Memory B cell (primary cell): ENCODE data around the gene SLK.

ENCODE experiments used
- ATAC-seq: fragments of 150-1000 bp; cut with Tn5 transposase; 2 replicates; pipeline ENCODE4 v1.10.0; 2021; ENCODE audit warnings: low read depth, mild to moderate bottlenecking, moderate library complexity
- DNase-seq, 2 donors: peaks; one replicate each; pipeline ENCODE4 v3.0.0; 2022; ENCODE audit warnings: low spot score in 2 of 2
- H3K27ac Mint-ChIP-seq: one replicate; pipeline ENCODE4 v1.8.0; 2022; ENCODE audit warnings: mild to moderate bottlenecking, moderate library complexity, mixed read lengths
- H3K27me3 Mint-ChIP-seq: one replicate; pipeline ENCODE4 v1.8.0; 2022; ENCODE audit warnings: mixed read lengths
- H3K36me3 Mint-ChIP-seq: one replicate; pipeline ENCODE4 v1.8.0; 2022; ENCODE audit warnings: mild to moderate bottlenecking, mixed read lengths
- H3K4me1 Mint-ChIP-seq: one replicate; pipeline ENCODE4 v1.8.0; 2022; ENCODE audit warnings: mixed read lengths
- H3K4me3 Mint-ChIP-seq: one replicate; pipeline ENCODE4 v1.8.0; 2022; ENCODE audit warnings: mild to moderate bottlenecking, moderate library complexity, mixed read lengths
- H3K9me3 Mint-ChIP-seq: one replicate; pipeline ENCODE4 v1.8.0; 2022; ENCODE audit warnings: mixed read lengths

The SLK gene

DNA sequence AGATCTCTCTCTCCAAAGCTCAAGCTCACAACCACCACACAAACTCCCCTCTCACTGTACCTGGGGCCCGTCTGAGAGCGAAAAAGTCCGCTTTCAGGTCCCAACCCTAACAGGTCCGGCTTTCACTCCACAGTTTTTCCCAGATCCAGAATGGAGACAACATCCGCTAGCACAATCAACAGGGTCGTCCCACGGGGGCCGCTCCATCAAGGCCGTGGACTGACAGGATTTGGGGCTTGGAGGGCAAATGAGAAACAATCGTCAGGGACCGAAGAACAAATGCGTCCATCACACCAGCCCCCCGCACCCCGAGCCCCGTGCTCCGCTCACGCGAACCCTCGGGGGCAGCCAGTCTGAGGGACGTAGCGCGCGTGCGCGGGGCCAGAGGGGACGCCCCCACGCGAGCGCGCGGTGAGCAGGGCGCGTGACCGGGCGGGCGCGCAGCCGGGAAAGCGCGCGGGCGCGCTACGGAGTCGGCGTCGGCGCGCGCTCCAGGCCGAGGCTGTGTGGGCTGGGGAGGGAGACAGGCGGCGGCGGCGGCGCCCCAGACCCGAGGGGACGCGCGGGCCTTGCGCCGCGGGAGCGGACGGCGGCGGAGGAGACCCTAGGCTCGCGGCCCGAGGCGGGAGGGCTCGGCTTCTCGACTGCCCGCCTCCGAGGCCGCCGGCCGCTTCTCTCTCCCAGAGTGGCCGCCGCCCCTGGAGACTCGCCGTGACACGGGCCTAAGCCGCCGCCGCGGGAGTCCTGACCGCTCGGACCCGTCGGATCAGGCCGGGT, at the start of gene SLK:
SLK (plus strand) TSS at position 470 of the 777 bp plus-strand sequence. CDS start 606 bp downstream, outside the sequence.
- H3K36me3 Mint-ChIP-seq: no peaks in the 10 kb centered on the region
- DNase-seq (peak; percentile 86 to 89), ATAC-seq (peak; percentile 86)
- peak within 1 kb of the TSS; percentile 94 for H3K27ac Mint-ChIP-seq
- peak within 1 kb of the TSS; percentile 94 for H3K4me3 Mint-ChIP-seq
- H3K9me3 Mint-ChIP-seq: no peaks in the 10 kb centered on the region
- H3K4me1 Mint-ChIP-seq: peaks cover 22% of the 10 kb centered on the region
- no peaks in the 10 kb centered on the region for H3K27me3 Mint-ChIP-seq

DNA sequence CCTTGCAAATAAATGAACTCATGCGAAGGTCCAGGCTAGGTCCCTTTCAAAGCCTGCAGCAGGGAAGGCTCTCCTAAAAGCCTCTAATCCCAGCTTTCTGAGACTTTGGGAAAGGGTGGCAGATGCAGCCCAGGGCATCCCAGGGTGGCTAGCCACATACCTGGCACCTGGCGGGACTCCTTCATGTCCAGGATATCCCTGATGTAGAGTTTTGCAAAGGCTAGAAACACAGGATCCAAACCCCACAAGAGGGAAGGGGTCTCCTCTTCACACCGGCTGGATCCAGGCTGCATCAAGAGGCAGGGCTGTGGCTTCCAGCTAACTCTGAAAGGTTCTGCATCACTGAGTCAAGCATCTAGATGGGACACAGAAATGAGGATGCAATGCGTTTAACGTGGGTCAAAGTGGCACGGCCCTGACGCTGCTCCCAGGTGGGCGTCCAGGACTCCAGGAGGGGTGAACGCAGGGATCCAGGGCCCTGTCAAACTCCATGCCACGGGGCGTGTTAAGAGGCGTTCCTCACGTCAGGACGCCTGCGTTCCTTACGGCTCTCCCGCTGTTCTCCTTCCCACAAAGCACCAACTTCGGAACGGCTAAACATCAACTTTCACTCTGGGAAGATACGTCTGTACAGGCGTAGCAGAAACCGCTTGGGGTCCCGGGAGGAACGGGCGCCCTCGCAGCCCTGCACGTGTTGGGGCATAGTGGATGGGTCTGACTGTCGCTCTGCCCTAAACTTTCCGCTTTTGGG, 49.5 kb upstream of the SLK start:
- DNase-seq (peak in 1 of 2 donors; percentile 16), ATAC-seq (peak; percentile 21)
- peaks cover 11% of the 10 kb centered on the region for H3K36me3 Mint-ChIP-seq
- H3K4me1 Mint-ChIP-seq: peaks cover 21% of the 10 kb centered on the region
- no peaks in the 10 kb centered on the region for H3K27me3 Mint-ChIP-seq
- H3K9me3 Mint-ChIP-seq: no peaks in the 10 kb centered on the region
- peak overlapping the region; percentile 97 for H3K4me3 Mint-ChIP-seq
- H3K27ac Mint-ChIP-seq: peak overlapping the region; percentile 89

DNA sequence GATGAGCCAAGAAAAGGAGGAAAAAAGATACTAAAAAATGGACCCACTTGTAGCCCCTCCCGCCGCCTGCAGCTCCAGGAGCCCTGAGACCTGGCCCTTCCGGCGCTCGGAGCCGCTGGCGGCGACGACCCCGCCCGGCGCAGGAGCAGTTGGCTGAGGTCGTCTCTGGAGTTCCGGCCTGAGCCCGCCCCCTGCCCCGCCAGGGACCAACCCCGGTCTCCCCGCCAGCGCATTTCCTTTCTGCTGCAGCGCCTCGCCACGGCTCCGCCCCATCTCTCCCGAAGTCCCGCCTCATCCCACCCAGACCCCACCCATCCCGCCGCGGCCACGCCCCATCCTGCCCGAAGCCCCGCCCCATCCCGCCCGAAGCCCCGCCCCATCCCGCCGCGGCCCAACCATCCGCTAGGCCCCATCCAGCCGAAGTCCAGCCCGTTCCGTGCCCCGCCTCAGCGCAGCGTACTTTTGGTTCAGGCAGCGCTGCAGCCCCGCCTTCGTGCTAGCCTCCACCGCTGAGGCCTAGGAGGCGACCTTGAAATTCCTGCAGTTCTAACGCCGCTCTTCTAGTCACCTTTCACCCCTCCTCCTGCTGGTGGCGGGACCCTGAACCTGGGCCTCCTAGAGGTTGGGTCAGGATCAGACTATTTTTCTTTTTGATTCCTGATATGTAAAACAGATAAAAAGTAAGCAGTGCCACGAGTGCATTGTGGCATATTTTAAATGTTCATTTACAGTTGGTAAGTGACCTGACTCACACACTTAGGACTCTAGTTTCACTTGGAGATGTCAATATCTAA, 48.7 kb upstream of the SLK start, which contains the start of gene STN1:
STN1 (minus strand) TSS at position 132 of the 794 bp plus-strand sequence. CDS start 590 bp downstream, outside the sequence.
- H3K4me1 Mint-ChIP-seq: peaks cover 17% of the 10 kb centered on the region
- H3K4me3 Mint-ChIP-seq: peak within 1 kb of the TSS; percentile 97
- no peaks in the 10 kb centered on the region for H3K27me3 Mint-ChIP-seq
- H3K36me3 Mint-ChIP-seq: peaks cover 10% of the 10 kb centered on the region
- ATAC-seq: peak; percentile 92
- H3K9me3 Mint-ChIP-seq: no peaks in the 10 kb centered on the region
- peak within 1 kb of the TSS; percentile 89 for H3K27ac Mint-ChIP-seq
- peak; percentile 83 to 91 for DNase-seq

DNA sequence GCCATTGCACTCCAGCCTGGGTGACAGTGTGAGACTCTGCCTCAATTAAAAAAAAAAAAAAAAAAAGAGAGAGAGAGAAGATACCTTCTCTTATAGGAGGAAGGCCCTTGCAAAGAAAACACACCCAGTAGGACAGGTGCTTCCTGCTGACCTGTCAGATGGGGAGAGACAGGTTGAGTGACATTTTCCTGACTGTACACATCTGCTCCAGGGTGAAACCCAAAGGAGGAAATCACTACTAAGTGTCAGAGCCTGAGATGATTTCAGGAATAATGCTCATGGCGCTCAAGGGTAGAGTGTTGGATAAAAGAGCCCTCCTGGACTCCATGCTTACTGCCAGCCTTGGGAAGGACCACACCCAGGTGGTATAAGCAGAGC, 47.3 kb upstream of the SLK start:
- DNase-seq: no peak
- Mint-ChIP-seq H3K9me3 (no peaks in the 10 kb centered on the region), H3K4me1 (peaks cover 14% of the 10 kb centered on the region), H3K4me3 (no peak overlapping the region), H3K27me3 (no peaks in the 10 kb centered on the region), H3K27ac (no peak overlapping the region), H3K36me3 (peaks cover 7% of the 10 kb centered on the region)
- no peak for ATAC-seq

DNA sequence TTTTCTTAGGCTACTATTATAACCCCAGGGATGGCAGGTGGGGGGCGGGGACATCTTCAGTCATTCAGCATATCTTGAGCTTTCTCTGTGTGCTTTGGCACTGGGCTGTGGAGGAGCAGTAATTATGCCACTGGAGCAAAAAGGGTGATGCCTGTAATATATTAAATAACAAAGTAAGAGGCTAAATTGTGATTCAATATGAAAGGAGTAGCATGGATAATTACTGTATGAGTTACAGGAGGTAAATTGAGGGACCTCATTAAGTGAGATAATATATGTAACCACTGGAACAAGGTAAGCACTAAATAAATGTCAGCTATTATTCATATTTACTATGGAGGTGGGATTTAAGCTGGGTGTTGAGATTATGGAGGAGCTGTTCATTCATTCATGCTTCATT, 45.7 kb upstream of the SLK start:
- no peak for ATAC-seq
- no peak for DNase-seq
- Mint-ChIP-seq H3K27me3 (no peaks in the 10 kb centered on the region), H3K4me3 (no peak overlapping the region), H3K27ac (no peak overlapping the region), H3K4me1 (peaks cover 10% of the 10 kb centered on the region), H3K9me3 (no peaks in the 10 kb centered on the region), H3K36me3 (no peaks in the 10 kb centered on the region)

DNA sequence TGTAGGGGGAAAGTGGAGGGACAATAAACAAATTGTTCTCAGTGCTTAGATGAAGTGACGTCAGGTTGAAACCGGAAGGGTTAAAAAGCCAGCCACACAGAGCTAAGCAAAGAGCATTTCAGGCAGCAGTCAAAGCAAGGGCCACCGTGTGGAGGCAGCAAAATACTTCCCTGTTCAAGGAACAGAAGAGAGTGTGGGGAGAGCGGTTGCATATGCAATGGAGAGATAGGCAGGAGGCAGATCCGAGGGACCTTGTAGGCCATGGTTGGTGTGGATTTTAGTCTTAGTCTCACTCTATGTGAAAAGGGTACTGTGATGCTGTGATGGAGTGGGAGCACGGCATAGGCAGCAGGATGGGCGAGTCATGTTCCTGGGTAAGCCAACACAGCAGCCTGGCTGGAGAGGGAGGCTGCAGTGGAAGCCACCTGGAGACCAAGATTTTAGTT, 45.2 kb upstream of the SLK start:
- H3K27ac Mint-ChIP-seq: no peak overlapping the region
- DNase-seq (no peak), ATAC-seq (no peak)
- H3K4me3 Mint-ChIP-seq: no peak overlapping the region
- H3K4me1 Mint-ChIP-seq: peaks cover 7% of the 10 kb centered on the region
- H3K36me3 Mint-ChIP-seq: no peaks in the 10 kb centered on the region
- no peaks in the 10 kb centered on the region for H3K9me3 Mint-ChIP-seq
- no peaks in the 10 kb centered on the region for H3K27me3 Mint-ChIP-seq

DNA sequence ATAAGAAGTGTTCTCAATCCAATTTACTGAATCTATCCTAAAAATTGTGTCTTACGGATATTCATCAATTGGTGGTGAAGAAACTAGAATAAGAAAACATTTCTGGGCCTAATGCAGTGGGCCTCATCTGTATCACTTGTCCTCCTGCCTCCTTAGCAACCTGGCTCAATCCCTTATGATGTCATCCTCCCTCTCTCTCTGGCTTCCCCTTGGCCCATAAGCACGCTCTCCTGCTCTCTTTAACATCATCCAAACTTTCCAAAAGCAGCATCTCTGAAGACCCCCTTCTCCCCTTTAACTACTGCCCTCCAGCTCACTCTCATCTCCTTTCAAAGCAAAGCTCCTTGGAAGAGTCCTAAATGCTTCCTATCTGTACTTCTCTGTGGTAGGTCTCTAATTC, 44.3 kb upstream of the SLK start:
- DNase-seq (no peak), ATAC-seq (no peak)
- peaks cover 2% of the 10 kb centered on the region for H3K4me1 Mint-ChIP-seq
- H3K36me3 Mint-ChIP-seq: no peaks in the 10 kb centered on the region
- H3K4me3 Mint-ChIP-seq: no peak overlapping the region
- H3K9me3 Mint-ChIP-seq: no peaks in the 10 kb centered on the region
- H3K27ac Mint-ChIP-seq: no peak overlapping the region
- H3K27me3 Mint-ChIP-seq: no peaks in the 10 kb centered on the region

DNA sequence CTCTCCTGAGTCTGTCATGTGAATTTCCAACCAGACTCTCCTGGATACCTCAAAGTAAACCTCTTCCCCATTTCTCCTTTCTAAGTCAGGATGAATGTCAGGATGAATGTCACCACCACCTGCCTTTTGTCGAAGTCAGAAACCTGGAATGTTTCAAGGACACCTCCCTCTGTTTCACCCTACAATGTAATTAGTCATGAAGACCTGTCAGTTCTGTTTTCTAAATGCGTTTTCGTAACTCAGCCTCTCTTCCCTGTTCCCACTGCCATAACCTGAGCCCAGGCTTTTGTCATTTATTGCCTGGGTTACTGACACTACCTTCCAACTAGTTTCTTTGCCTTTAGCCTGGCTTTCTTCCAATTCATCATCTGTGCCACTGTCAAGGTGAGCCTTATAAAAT, 43.4 kb upstream of the SLK start:
- Mint-ChIP-seq H3K27ac (no peak overlapping the region), H3K4me1 (no peaks in the 10 kb centered on the region), H3K27me3 (peaks cover under 1% of the 10 kb centered on the region), H3K9me3 (no peaks in the 10 kb centered on the region), H3K36me3 (no peaks in the 10 kb centered on the region), H3K4me3 (no peak overlapping the region)
- no peak for DNase-seq
- ATAC-seq: no peak

DNA sequence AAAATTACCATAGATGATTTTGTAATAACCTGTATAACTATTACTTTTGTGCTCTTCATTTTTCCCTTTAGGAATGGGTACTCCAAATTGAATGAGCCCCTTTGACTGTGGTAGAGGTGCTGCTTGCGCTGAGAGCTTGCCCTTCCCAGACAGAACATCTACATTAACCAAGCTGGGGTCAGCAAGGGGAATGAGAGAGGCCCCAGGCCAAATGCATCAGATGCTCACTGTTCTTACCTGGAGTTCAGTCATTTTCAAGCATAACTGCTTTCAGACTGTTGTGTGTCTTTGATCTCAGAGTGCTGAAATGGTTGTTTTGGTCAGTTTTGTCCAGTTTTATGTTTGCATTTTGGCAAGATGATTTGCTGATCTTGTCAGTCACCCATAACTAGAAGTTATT, 41.3 kb upstream of the SLK start:
- ATAC-seq (no peak), DNase-seq (no peak)
- no peaks in the 10 kb centered on the region for H3K9me3 Mint-ChIP-seq
- no peak overlapping the region for H3K27ac Mint-ChIP-seq
- H3K4me3 Mint-ChIP-seq: no peak overlapping the region
- peaks cover 2% of the 10 kb centered on the region for H3K27me3 Mint-ChIP-seq
- no peaks in the 10 kb centered on the region for H3K4me1 Mint-ChIP-seq
- no peaks in the 10 kb centered on the region for H3K36me3 Mint-ChIP-seq

DNA sequence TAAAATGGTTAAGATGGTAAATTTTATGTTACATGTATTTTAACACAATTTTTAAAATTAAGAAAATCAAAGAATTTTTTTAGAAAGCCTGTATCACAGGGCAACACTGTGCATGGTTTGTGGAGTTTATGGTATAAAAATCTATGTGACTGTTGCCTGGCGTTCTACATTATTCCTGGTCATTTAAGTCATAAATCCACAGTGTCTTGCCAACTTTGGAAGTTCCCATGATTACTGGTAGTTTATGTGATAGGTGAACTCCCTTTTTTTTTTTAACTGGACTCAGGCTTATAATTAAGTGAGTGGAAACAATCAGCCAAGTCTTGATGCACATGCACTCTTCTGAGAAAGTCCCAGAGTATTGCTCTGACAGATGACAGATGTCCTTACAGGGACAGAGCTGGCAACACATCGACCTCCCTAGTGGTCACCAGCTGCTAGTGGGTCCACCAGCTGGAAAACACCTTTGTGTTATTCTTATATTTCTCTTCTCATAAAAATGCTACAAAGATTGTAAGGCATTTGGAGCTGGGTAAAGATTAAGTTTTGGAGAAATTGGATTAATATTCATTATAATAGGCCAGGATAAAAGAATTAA, 40.1 kb upstream of the SLK start:
- Mint-ChIP-seq H3K36me3 (no peaks in the 10 kb centered on the region), H3K4me3 (no peak overlapping the region), H3K27ac (no peak overlapping the region), H3K9me3 (no peaks in the 10 kb centered on the region), H3K27me3 (peaks cover 2% of the 10 kb centered on the region), H3K4me1 (no peaks in the 10 kb centered on the region)
- ATAC-seq (no peak), DNase-seq (no peak)

DNA sequence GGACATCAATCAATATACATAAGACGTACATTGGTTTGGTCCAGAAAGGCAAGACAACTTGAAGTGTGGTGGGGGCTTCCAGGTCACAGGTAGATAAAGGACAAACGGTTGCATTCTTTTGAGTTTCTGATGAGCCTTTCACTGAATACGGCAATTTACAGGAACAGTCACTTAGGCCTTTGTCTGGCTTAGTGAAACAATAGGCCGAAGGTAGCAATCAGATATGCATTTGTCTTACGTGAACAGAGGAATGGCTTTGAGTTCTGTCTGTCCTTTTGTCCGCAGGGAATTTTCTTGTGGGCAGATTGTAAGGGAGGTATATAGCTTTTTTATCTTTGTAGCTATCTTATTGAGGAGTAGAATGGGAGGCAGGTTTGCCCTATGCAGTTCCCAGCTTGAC, 38.2 kb upstream of the SLK start:
- ATAC-seq (no peak), DNase-seq (no peak)
- H3K4me1 Mint-ChIP-seq: no peaks in the 10 kb centered on the region
- H3K36me3 Mint-ChIP-seq: no peaks in the 10 kb centered on the region
- no peak overlapping the region for H3K27ac Mint-ChIP-seq
- H3K27me3 Mint-ChIP-seq: peaks cover 2% of the 10 kb centered on the region
- H3K4me3 Mint-ChIP-seq: no peak overlapping the region
- no peaks in the 10 kb centered on the region for H3K9me3 Mint-ChIP-seq

DNA sequence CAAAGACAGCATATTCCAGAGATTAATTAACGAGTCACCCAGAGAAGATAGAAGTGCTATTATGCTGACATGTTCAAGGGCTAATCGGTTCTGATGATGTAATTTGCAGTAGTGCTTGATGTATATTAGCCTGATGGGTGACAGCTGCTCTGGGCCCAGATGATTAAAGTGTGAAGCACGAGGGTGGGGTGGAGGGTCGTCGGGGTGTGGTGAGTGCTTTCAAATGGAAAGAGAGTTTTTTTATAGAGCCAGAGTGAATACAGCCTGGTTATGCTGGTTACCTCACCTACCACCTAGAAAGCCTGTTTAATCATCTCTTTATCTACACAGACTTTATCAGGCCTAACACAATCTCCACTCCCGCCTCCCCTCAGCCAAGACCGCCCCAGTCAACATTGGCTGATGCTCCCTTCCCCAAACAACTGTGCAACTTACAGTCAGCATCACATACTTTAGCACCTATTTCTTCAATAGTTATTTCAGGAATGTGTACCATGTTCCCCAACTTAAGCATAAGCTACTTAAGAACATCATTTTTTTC, 37.5 kb upstream of the SLK start:
- H3K4me1 Mint-ChIP-seq: no peaks in the 10 kb centered on the region
- no peak for ATAC-seq
- H3K36me3 Mint-ChIP-seq: no peaks in the 10 kb centered on the region
- DNase-seq: no peak
- no peak overlapping the region for H3K4me3 Mint-ChIP-seq
- peaks cover 2% of the 10 kb centered on the region for H3K27me3 Mint-ChIP-seq
- no peak overlapping the region for H3K27ac Mint-ChIP-seq
- no peaks in the 10 kb centered on the region for H3K9me3 Mint-ChIP-seq

DNA sequence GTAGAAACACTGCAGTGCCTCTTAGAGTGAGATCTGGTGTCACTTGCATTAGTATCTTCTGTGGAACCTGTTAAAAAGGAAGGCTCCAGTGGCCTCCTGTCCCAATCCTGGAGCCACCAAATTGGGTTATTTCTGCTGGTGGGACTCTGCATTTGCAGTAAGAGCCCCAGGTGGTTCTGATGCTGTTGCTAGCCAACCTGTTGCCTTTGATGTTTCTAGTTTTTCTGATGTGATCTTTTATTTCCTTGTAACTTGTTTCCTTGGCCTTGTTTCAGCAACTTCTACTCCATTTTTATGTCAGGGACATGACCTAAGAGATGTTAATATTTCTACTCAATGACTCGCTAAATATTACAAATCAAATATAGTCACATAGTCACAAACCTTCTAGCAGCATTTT, 36.5 kb upstream of the SLK start:
- no peak overlapping the region for H3K4me3 Mint-ChIP-seq
- H3K27ac Mint-ChIP-seq: no peak overlapping the region
- H3K9me3 Mint-ChIP-seq: no peaks in the 10 kb centered on the region
- H3K4me1 Mint-ChIP-seq: no peaks in the 10 kb centered on the region
- ATAC-seq (no peak), DNase-seq (no peak)
- H3K27me3 Mint-ChIP-seq: peaks cover 4% of the 10 kb centered on the region
- no peaks in the 10 kb centered on the region for H3K36me3 Mint-ChIP-seq
